B cell (primary cell): ENCODE results near the gene MOB1B. TPM values are rescaled to one million over a fixed set of nuclear protein-coding genes. Genes with fewer than 3 reads are reported as not detected.

Source experiments
- ATAC-seq: fragments of 200-7000 bp; cut with Tn5 transposase; one replicate; pipeline ENCODE4 v1.10.0; 2021; ENCODE audit warnings: low read depth, mild to moderate bottlenecking, moderate number of reproducible peaks, moderate library complexity
- CTCF ChIA-PET: fragments of 350-600 bp; sonication (Branson Sonifier 250); formaldehyde crosslinking; loops from one replicate; lab custom pipeline; 2021; ENCODE audit warnings: antibody characterized with exemption, inconsistent platforms; lab: Charles Lee
- POLR2A ChIA-PET: fragments of 350-600 bp; sonication (Branson Sonifier 250); formaldehyde crosslinking; loops from one replicate; lab custom pipeline; 2021; ENCODE audit warnings: antibody characterized with exemption; lab: Charles Lee
- DNase-seq: peaks from one replicate; pipeline ENCODE4 v3.0.0; 2013
- H2AFZ ChIP-seq: 2 replicates; pipeline ENCODE4 v1.6.1; 2012; ENCODE audit warnings: mild to moderate bottlenecking, low read depth, low read length; ENCODE audit not compliant: insufficient read depth, poor library complexity, severe bottlenecking
- H3K27ac ChIP-seq, 2 donors: 1 replicate in 1 of 2; 2 replicates in 1 of 2; pipeline ENCODE4 v1.5.1; 2012 to 2013; ENCODE audit warnings: low read length in 2 of 2, mild to moderate bottlenecking in 2 of 2, moderate library complexity in 1 of 2
- H3K27me3 ChIP-seq, 4 experiments: fragments of 200-600 bp in 1 of 4; sonication (generic) in 1 of 4; replicated peaks in 1 of 4; 1 replicate in 2 of 4; 2 replicates in 2 of 4; pipeline versions ENCODE4 v1.6.1 to v1.7.0; 2013 to 2016; ENCODE audit warnings: low read length in 3 of 4, mild to moderate bottlenecking in 2 of 4, mixed read lengths in 1 of 4, moderate library complexity in 1 of 4; ENCODE audit not compliant: insufficient read depth in 4 of 4, control insufficient read depth in 3 of 4; ENCODE audit errors: control extremely low read depth in 1 of 4
- H3K36me3 ChIP-seq, 2 experiments: replicated peaks in 1 of 2; 1 replicate in 1 of 2; 2 replicates in 1 of 2; pipeline versions ENCODE4 v1.6.1 to v1.7.1; 2013; ENCODE audit warnings: low read length in 1 of 2; ENCODE audit not compliant: insufficient read depth in 2 of 2, control insufficient read depth in 1 of 2; ENCODE audit errors: control extremely low read depth in 1 of 2, extremely low read depth in 1 of 2
- H3K4me1 ChIP-seq, 2 donors: fragments of 200-600 bp in 1 of 2; sonication (generic) in 1 of 2; 1 replicate in 1 of 2; 2 replicates in 1 of 2; pipeline versions ENCODE4 v1.5.1 to v1.6.1; 2013 to 2017; ENCODE audit warnings: low read length in 2 of 2; ENCODE audit not compliant: control insufficient read depth in 2 of 2, insufficient read depth in 2 of 2
- H3K4me2 ChIP-seq: replicated peaks from 2 replicates; pipeline ENCODE3; 2012; ENCODE audit warnings: mild to moderate bottlenecking, low read depth, low read length; ENCODE audit not compliant: poor library complexity, severe bottlenecking
- H3K4me3 ChIP-seq, 5 experiments: fragments of 200-600 bp in 1 of 5; sonication (generic) in 1 of 5; 1 replicate in 3 of 5; 2 replicates in 2 of 5; pipeline versions ENCODE4 v1.5.1 to v1.7.0; 2011 to 2016; ENCODE audit warnings: low read length in 4 of 5, mild to moderate bottlenecking in 4 of 5, low read depth in 2 of 5, control low read depth in 1 of 5, moderate library complexity in 1 of 5; ENCODE audit not compliant: insufficient read depth in 1 of 5; ENCODE audit errors: control extremely low read depth in 1 of 5, extremely low read depth in 1 of 5
- H3K79me2 ChIP-seq: fragments of 200-600 bp; sonication (generic); one replicate; pipeline ENCODE4 v1.6.0; 2016; ENCODE audit warnings: low read length; ENCODE audit not compliant: control insufficient read depth, insufficient read depth
- H3K9ac ChIP-seq: fragments of 200-600 bp; sonication (generic); 2 replicates; pipeline ENCODE4 v1.6.1; 2017; ENCODE audit warnings: mild to moderate bottlenecking, low read length, moderate library complexity
- H3K9me3 ChIP-seq, 3 donors: one replicate each; pipeline versions ENCODE4 v1.6.1 to v1.7.1; 2013; ENCODE audit warnings: low read length in 2 of 3; ENCODE audit not compliant: control insufficient read depth in 2 of 3, insufficient read depth in 1 of 3; ENCODE audit errors: control extremely low read depth in 1 of 3
- H4K20me1 ChIP-seq: 2 replicates; pipeline ENCODE4 v1.6.0; 2012; ENCODE audit warnings: mild to moderate bottlenecking, low read length; ENCODE audit not compliant: insufficient read depth, control insufficient read depth, poor library complexity, severe bottlenecking
- H3K27ac Mint-ChIP-seq: one replicate; pipeline ENCODE4 v1.8.0; 2021; ENCODE audit warnings: mixed read lengths
- H3K27me3 Mint-ChIP-seq: one replicate; pipeline ENCODE4 v1.8.0; 2021; ENCODE audit warnings: mixed read lengths
- H3K4me1 Mint-ChIP-seq: one replicate; pipeline ENCODE4 v1.8.0; 2021; ENCODE audit warnings: mixed read lengths
- H3K4me3 Mint-ChIP-seq: one replicate; pipeline ENCODE4 v1.8.0; 2021; ENCODE audit warnings: mixed read lengths
- H3K9me3 Mint-ChIP-seq: one replicate; pipeline ENCODE4 v1.8.0; 2022; ENCODE audit warnings: mixed read lengths; ENCODE audit not compliant: insufficient read depth
- EZH2 ChIP-seq: IDR thresholded peaks from 2 replicates; pipeline ENCODE4 v1.6.1; 2012; ENCODE audit warnings: borderline replicate concordance, low read depth, mild to moderate bottlenecking, moderate library complexity, low read length; ENCODE audit not compliant: insufficient read depth, poor library complexity, severe bottlenecking
- WGBS: methylation state at CpG from one replicate; pipeline ENCODE4 v1.1.5; 2013; ENCODE audit warnings: missing lambda C conversion rate; ENCODE audit not compliant: insufficient coverage; 5-methylcytosine and 5-hydroxymethylcytosine counted together
- intact Hi-C: fragments of 100-400 bp; cut with micrococcal nuclease; formaldehyde crosslinking; loops from one replicate; pipeline ENCODE4 v1.10.0; 2022
- polyA plus RNA-seq: library from polyadenylated mRNA; depleted of rRNA; stranded (reverse); fragments of >200 nt; gene quantifications from 2 replicates; pipeline ENCODE4 v1.2.3, GENCODE V29; 2012
- total RNA-seq, 2 donors: library from RNA; stranded (reverse); fragments of 120-200 nt in 1 of 2; gene quantifications; 1 replicate in 1 of 2; 2 replicates in 1 of 2; pipeline versions ENCODE4 v1.2.3 to v1.2.4, GENCODE V29; 2013 to 2022
- TF ChIP-seq, protein P1 (sequence below): fragments of 200-600 bp; IDR thresholded peaks from one replicate; pipeline ENCODE4 v1.8.0; 2022; ENCODE audit warnings: antibody characterized with exemption, mild to moderate bottlenecking

MOB1B gene
- total and polyA plus RNA-seq, 2 donors (not counting 1 experiment from before 2014, with no cell fraction given) = 2.3 to 30.4 TPM

DNA sequence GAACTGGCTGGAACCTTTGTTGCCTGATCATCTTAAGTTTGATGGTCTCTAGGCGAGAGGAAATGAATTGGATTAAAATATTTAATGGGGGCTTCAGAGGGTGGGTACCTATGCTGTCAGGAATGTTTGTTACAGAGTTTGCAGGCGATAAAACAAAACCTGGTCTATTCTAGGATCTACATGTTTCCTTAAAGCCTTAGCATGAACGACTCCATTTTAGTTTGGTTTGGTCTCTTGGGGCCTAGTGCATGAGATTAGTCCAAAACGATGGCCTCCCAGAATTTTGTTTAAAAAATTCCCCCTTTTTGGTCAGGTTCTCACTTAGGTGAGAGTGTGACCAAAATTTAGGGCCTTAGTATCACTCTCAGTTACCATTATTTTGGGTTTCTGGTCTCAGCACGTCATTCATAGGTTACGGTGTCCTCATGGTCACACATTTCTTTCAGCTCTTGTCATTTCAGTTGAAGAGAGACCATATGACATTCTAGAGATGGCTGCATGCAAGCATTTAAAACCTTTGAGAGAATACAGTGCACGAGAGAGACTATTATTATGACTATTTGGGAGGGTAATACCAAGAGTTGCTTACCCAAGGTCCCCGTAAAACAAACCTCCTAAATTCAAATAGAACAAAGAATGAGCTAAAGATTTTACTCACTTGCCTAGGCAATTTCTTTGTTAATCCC lies 13.8 kb downstream of the MOB1B start:
- peaks cover 1 to 5% (median 4%) of the 10 kb centered on the region in 3 donors for H3K9me3 ChIP-seq
- no peak overlapping the region for H3K4me2 ChIP-seq
- no peaks in the 10 kb centered on the region for H3K4me1 ChIP-seq
- H3K27ac ChIP-seq = no peak overlapping the region
- no peak for TF ChIP-seq EZH2
- TF ChIP-seq, protein P1, sequence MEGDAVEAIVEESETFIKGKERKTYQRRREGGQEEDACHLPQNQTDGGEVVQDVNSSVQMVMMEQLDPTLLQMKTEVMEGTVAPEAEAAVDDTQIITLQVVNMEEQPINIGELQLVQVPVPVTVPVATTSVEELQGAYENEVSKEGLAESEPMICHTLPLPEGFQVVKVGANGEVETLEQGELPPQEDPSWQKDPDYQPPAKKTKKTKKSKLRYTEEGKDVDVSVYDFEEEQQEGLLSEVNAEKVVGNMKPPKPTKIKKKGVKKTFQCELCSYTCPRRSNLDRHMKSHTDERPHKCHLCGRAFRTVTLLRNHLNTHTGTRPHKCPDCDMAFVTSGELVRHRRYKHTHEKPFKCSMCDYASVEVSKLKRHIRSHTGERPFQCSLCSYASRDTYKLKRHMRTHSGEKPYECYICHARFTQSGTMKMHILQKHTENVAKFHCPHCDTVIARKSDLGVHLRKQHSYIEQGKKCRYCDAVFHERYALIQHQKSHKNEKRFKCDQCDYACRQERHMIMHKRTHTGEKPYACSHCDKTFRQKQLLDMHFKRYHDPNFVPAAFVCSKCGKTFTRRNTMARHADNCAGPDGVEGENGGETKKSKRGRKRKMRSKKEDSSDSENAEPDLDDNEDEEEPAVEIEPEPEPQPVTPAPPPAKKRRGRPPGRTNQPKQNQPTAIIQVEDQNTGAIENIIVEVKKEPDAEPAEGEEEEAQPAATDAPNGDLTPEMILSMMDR = no peak
- no peaks in the 10 kb centered on the region for H3K27me3 ChIP-seq
- CTCF ChIA-PET = interaction anchor here (1.0 kb wide), 1 partner anchor 274 kb away, joined by 3 read pairs; no protein-coding TSS in a partner anchor
- H3K9ac ChIP-seq = no peak overlapping the region
- intact Hi-C loops = no loop called here
- no peak overlapping the region for H3K4me3 Mint-ChIP-seq
- peaks cover 79% of the 10 kb centered on the region for H3K79me2 ChIP-seq
- POLR2A ChIA-PET = no interaction called here
- no peaks in the 10 kb centered on the region for H3K9me3 Mint-ChIP-seq
- H3K27ac Mint-ChIP-seq = no peak overlapping the region
- no peak overlapping the region for H3K4me3 ChIP-seq
- 100% methylated on average over 1 of the region's 8 CpGs for WGBS
- no peak overlapping the region for H2AFZ ChIP-seq
- no peak for ATAC-seq
- H3K4me1 Mint-ChIP-seq = peaks cover 17% of the 10 kb centered on the region
- H3K36me3 ChIP-seq = no peaks in the 10 kb centered on the region
- no peaks in the 10 kb centered on the region for H3K27me3 Mint-ChIP-seq
- DNase-seq = no peak
- H4K20me1 ChIP-seq = peaks cover 11% of the 10 kb centered on the region

DNA sequence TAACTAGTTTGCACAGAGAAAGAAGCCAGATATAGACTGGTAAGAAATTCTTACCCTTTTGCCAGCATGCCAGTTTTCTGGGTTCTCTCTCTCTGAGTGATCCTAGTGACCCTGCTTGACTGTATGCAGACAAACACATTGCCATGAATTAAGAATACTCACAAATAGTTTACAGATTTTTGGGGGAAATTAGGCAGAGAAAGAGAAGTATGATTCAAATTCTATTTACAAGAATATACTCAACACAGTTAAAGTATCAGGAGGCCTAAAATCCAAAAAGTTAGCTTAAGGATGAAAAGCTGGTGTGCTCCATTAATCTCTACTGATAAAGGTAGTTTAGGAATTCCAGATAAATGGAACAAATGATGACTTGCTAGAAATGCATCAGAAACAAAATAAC lies 18.4 kb downstream of the MOB1B start:
- Histone ChIP-seq H2AFZ (no peak overlapping the region), H3K4me3 (no peak overlapping the region), H3K9ac (no peak overlapping the region), H3K27me3 (no peaks in the 10 kb centered on the region), H3K27ac (no peak overlapping the region), H3K4me2 (no peak overlapping the region), H3K9me3 (peaks cover 1 to 5% (median 4%) of the 10 kb centered on the region in 3 donors), H3K4me1 (peaks cover 3 to 6% of the 10 kb centered on the region in 2 donors), H3K79me2 (peaks cover 75% of the 10 kb centered on the region), H4K20me1 (no peaks in the 10 kb centered on the region), H3K36me3 (no peaks in the 10 kb centered on the region)
- ATAC-seq = no peak
- no peaks in the 10 kb centered on the region for H3K9me3 Mint-ChIP-seq
- no peaks in the 10 kb centered on the region for H3K27me3 Mint-ChIP-seq
- ChIA-PET POLR2A (interaction anchor here (0.6 kb wide), 1 partner anchor 387 kb away, joined by 3 read pairs; no protein-coding TSS in a partner anchor), CTCF (interaction anchor here (0.6 kb wide), 1 partner anchor 105 kb away, joined by 3 read pairs; no protein-coding TSS in a partner anchor)
- peaks cover 14% of the 10 kb centered on the region for H3K4me1 Mint-ChIP-seq
- H3K27ac Mint-ChIP-seq = no peak overlapping the region
- H3K4me3 Mint-ChIP-seq = no peak overlapping the region
- no peak for TF ChIP-seq EZH2
- TF ChIP-seq, protein P1 = no peak
- intact Hi-C loops = no loop called here
- DNase-seq = no peak
